HUDEP-2 (cell line): ENCODE data around the gene HABP4.
A peak's percentile ranks its signal among the peaks of the same experiment; 100 is the strongest.

Experiments
- DNase-seq, 76 experiments: peaks; one replicate each; lab custom pipeline; 2025; ENCODE audit not compliant: unreplicated experiment in 76 of 76; lab: John Stamatoyannopoulos, UW

Gene HABP4

GRCh38 chr9:96449845-96450612 lies at the start of gene HABP4:
Gene HABP4 (plus strand): TSS chr9:96450169. CDS start chr9:96450280, 111 bp downstream.
- DNase-seq, result peak in 74 of 76 experiments; percentile 25 to 94 (median 87)

- DNase-seq, result no peak
These were observed 41.3 kb upstream of the HABP4 start for GRCh38 chr9:96408409-96409280.

- DNase-seq, result no peak
These were observed 38.7 kb upstream of the HABP4 start for GRCh38 chr9:96411129-96411838.

DNA sequence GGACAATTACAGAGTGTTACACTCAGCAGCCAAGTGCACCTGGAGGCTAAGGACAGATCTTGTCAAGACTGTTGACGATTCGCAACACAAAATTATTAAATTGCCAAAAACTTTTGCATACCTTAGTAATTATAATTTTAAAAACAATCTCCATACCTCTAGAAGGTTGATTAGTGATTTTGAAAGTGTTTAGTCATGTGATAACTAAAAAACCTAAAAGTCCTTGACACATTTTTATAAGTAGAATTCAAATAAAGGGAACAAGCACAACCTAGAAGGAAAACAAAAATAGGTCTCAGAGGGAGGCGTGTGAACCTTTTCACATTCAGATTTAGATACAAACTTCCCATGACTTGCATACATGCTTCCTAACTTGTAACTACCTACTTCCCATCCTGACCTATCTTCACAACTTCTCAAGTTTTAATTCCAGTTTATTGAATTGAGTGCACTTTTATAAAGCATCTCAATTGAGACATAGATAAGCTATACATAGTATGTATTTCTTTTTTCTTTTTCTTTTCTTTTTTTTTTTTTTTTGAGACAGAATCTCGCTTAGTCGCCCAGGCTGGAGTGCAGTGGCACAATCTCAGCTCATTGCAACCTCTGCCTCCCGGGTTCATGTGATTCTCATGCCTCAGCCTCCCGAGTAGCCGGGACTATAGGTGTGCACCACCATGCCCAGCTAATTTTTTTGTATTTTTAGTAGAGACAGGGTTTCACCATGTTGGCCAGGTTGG lies 37.6 kb upstream of the HABP4 start:
- DNase-seq, result no peak

GRCh38 chr9:96413302-96414221 lies 36.4 kb upstream of the HABP4 start:
- DNase-seq, result peak in 11 of 76 experiments; percentile 10 to 38 (median 20)

GRCh38 chr9:96417051-96417586 lies 32.9 kb upstream of the HABP4 start:
- peak in 75 of 76 experiments; percentile 40 to 88 (median 77) for DNase-seq

GRCh38 chr9:96417661-96418082 lies 32.3 kb upstream of the HABP4 start:
- DNase-seq, result peak in 2 of 76 experiments; percentile 18 to 27

DNA sequence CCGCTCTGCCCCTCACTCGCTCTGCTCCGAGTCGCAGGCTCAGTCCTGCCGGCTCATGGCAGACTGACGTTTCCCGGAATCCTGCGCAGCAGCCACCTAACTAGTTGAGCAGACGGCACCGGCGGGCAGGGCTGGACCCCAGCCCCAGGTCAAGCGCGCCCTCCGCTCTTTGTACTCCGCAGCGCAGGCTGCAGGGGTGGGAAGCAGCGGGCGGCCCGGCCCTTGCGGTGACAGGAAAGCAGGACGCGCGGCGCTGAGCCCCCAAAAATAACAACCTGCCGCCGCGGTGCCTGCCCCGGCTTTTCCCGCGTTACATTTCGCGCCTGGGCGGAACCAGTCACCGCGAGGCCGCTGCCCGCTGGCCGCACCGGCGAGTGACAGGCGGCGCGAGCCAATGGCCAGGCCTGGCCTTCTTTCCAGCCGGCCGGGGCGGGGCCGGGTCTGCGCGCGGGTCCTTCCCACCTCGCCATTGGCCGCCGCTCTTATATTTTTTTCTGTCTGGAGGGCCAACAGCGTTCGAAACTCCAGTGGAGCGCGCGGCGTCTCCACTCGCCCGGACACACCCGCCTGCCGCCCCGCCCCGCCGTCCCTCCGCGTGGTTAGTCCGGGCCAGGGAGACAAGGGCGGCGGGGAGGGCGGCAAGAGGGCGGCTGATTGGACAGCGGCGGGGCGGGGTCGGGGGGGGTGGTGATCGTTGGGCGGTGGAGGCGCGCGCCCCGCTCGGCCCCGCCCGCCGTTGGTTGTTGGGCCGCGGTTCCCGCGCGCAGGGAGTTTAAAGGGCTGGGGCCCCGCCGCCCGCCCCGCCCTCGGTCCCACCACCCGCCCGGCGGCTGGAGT lies 31.7 kb upstream of the HABP4 start, which contains the start of gene ZNF367:
Gene ZNF367 (minus strand): TSS at position 288 of the 837 bp plus-strand sequence. CDS start 338 bp downstream, outside the sequence.
- peak in 75 of 76 experiments; percentile 70 to 99 (median 95) for DNase-seq

- DNase-seq, result peak in 75 of 76 experiments; percentile 37 to 89 (median 77)
These were observed 30.9 kb upstream of the HABP4 start for GRCh38 chr9:96418920-96419690.

DNA sequence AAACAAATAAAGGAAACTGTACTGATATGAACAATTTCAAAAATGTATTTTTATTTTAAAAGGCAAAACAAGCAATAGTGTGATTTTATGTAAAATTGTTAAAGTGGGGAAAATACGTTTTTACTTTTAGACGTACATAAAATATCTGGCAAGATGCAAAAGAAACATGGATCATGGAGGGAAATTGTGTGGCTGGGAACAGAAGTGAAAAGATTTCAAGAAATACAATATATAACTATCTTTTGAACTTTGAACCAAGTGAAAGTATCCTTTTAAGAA lies 30.3 kb upstream of the HABP4 start:
- no peak for DNase-seq

DNA sequence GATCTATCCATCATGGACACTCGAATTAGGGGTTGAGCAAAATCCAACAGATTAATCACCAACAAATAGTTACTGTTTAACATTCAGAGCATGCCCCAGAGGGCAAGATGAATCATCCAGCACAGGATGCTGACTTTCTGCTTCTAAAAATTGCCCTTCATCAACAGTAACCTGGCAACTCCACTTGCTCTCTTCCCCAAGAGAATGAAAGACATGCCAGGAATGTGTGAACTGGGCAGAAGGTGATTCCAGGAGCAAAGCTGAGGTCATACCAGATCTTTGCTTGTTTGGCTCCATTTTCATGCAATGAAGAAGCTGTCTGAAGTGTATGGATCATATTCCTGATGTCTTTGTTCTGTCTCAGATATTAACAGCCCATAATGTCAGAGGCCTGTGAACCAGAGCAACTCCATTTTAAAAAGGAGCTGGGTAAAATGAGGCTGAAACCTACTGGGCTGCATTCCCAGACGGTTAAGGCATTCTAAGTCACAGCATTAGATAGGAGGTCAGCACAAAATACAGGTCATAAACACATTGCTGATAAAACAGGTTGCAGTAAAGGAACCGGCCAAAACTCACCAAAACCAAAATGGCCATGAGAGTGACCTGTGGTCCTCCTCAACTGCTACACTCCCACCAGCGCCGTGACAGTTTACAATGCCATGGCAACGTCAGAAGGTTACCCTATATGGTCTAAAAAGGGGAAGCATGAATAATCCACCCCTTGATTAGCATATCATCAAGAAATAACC lies 29.3 kb upstream of the HABP4 start:
- DNase-seq, result peak in 21 of 76 experiments; percentile 6 to 54 (median 25)

DNA sequence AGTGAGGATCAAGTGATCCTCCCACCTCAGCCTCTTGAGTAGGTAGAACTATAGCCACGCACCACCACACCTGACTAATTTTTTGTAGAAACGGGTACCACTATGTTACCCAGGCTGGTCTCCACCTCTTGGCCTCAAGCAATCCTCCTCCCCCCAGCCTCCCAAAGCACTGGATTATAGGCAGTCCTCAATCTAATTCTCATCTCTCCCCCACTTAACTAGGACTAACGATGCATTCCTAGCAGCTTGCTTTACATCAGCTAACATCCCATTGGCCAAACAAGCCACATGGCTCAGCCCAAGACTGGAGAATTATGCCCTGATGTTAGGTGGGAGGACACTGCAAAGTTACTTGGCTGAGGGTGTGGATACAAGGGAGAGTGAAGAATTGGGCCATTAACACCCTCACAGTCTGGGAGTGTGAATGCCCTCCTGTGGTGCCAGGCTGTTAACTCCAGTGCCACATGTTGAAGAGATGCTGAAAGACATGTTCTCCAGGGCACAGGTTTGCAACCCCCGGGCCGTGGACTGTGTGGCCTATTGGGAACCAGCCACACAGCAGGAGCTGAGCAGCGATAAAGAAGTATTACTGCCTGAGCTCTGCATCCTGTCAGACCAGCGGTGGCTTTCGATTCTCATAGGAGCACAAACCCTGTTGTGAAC lies 26.5 kb upstream of the HABP4 start:
- no peak for DNase-seq

DNA sequence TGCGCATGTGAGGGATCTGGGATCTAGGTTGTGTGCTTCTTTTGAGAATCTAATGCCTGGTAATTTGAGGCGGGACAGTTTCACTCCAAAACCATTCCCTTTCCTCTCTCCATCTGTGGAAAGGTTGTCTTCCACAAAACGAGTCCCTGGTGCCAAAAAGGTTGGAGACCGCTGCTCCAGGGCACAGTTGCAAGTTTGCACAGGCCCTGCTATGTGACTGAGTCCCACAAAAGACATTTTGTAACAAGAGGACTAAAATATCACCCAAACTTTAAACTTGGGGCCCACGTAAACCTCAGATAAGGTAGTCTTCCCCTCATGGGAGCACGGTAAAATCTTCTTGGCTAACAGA lies 26.0 kb upstream of the HABP4 start:
- DNase-seq, result no peak

GRCh38 chr9:96425500-96426169 lies 24.3 kb upstream of the HABP4 start:
- DNase-seq, result peak in 13 of 76 experiments; percentile 9 to 60 (median 31)

- no peak for DNase-seq
These were observed 20.2 kb upstream of the HABP4 start for GRCh38 chr9:96429732-96430131.

GRCh38 chr9:96430377-96430776 lies 19.6 kb upstream of the HABP4 start:
- peak in 55 of 76 experiments; percentile 9 to 88 (median 48) for DNase-seq
